LHCN-M2 (cell line): Measurements from ENCODE around the gene ZBTB12. TPM values are rescaled to one million over a fixed set of nuclear protein-coding genes. Genes with fewer than 3 reads are reported as not detected.
"Not testable (repeated sequence)": the region's sequence is repeated elsewhere in the genome, so short reads cannot be mapped to it uniquely, and the experiment has no call there.

Experiments
- DNase-seq: peaks from one replicate; pipeline ENCODE4 v3.0.0-alpha.2; 2012; ENCODE audit warnings: low read depth
- total RNA-seq: library from RNA; depleted of rRNA; stranded (reverse); fragments of >200 nt; gene quantifications from 2 replicates; pipeline ENCODE4 v1.2.3, GENCODE V29; 2014

The ZBTB12 gene
- total RNA-seq, 1 experiment from 2014 or later: 3.0 TPM

GRCh38 chr6:31920811-31921210 is 18.9 kb upstream of the ZBTB12 start:
- no peak for DNase-seq

DNA sequence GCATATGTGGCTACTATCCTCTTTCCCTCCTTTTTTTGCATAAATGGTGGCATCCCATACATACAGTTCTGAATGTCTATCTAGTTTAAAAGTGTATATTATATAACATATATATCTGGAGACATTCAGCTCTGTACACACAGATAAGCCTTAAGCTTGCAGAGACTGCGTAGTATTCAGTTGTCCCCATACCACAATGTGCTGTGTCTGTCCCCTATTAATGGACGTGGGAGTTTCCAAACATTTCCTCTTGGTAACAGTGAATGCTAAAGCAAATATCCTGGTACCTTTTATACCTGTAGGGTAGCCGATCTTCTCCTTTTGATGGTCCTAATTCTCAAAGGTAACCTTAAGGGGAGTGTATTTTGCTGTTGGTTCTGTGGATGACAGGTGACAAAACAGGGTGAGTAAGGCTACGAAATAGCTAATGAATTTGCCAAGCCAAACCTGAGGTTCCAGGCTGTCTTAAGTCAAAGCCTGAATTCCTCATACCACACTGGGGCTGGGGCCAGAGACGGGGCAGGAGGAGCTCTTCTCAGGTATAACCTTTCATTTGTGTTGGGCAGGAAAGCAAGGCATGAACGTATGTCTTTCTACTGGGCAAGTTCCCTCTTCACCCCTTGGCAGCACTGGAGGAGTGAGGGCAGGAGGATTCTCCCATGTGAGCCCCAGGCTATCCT is 17.9 kb upstream of the ZBTB12 start:
- no peak for DNase-seq

- DNase-seq: no peak
Measured at GRCh38 chr6:31918069-31918720, 16.3 kb upstream of the ZBTB12 start.

DNA sequence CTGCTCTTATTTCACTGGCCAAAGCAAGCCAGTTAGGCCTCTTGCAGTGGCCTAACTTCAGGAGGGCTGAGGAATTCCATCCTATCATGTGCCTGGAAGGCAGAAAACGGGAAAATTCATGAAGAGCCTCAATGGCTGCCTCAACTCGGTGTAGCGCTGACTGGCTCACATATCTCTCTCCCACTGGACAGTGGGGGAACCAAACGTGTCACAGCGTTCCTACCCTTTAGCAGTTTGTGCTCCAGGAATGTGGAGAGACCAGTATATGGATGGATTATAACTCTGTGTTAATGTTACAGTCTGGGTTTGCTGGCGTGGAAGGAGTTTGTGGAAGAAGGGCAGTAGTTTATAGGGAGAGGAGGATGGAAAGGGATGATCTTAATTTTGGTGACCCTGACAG is 13.9 kb upstream of the ZBTB12 start:
- no peak for DNase-seq

- DNase-seq: no peak
Measured at GRCh38 chr6:31915351-31915750, 13.5 kb upstream of the ZBTB12 start.

DNA sequence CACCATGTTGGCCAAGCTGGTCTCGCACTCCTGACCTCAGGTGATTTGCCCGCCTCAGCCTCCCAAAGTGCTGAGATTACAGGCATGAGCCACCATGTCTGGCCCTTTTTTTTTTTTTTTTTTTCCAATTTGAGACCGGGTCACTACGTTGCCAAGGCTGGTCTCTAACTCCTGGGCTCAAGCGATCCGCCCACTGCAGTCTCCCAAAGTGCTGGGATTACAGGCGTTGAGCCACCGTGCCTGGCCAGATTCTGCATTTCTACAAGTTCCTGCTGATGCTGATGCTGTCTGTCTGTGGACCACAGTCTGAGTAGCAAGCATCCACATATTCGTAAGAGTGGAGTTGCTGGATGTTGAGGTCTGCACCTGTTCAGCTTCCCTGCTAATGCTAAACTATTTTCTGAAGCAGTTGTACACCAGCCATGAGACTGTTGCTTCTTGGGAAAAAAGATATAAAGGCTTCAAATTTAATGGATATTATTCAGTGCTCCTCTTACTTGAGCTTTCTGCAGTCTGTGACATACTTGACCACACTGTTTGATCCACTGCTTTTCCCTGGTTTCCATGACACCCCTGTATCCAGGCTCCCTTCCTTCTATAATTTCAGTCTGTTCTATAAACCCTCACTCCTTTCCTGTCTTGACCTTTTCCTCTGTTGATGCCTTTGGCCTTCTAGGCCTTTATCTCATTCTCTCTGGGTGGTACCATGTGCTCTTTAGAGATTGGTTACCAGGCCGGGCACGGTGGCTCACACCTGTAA is 10.1 kb upstream of the ZBTB12 start:
- no peak for DNase-seq

DNA sequence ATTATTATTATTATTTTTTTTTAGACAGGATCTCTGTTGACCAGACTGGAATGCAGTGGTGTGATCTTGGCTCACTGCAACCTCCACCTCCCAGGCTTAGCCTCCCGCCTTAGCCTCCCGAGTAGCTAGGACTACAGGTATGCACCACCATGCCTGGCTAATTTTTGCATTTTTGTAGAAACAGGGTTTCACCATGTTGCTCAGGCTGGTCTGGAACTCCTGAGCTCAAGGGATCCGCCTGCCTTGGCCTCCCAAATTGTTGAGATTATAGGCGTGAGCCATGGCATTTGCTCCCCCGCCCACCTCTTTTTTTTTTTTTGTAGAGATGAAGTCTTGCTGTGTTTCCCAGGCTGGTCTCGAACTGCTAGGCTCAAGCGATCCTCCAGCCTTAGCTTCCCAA is 7.4 kb upstream of the ZBTB12 start:
- DNase-seq: not testable (repeated sequence)

GRCh38 chr6:31908791-31909190 is 6.9 kb upstream of the ZBTB12 start:
- peak; percentile 70 for DNase-seq

GRCh38 chr6:31908255-31908654 is 6.4 kb upstream of the ZBTB12 start:
- DNase-seq: not testable (repeated sequence)

- peak; percentile 70 for DNase-seq
Measured at GRCh38 chr6:31907158-31907813, 5.4 kb upstream of the ZBTB12 start.

GRCh38 chr6:31906727-31907126 is 4.8 kb upstream of the ZBTB12 start:
- not testable (repeated sequence) for DNase-seq

GRCh38 chr6:31906122-31906521 is 4.2 kb upstream of the ZBTB12 start:
- no peak for DNase-seq

DNA sequence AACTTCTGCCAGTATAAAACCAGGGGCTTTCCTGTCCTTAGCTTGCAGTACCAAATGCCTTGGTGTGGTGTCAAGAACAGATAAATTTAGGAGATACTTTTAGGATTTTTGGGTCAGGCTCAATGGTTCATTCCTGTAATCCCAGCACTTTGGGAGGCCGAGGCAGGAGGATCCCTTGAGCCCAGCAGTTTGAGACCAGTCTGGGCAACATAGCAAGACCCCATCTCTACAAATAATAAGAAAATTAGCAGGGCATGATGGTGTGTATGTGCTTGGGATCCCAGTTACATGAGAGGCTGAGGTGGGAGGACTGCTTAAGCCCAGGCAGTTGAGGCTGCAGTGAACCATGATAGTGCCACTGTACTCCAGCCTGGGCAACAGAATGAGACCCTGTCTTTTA is 3.2 kb upstream of the ZBTB12 start:
- no peak for DNase-seq

GRCh38 chr6:31903957-31904356 is 2.1 kb upstream of the ZBTB12 start:
- DNase-seq: no peak

DNA sequence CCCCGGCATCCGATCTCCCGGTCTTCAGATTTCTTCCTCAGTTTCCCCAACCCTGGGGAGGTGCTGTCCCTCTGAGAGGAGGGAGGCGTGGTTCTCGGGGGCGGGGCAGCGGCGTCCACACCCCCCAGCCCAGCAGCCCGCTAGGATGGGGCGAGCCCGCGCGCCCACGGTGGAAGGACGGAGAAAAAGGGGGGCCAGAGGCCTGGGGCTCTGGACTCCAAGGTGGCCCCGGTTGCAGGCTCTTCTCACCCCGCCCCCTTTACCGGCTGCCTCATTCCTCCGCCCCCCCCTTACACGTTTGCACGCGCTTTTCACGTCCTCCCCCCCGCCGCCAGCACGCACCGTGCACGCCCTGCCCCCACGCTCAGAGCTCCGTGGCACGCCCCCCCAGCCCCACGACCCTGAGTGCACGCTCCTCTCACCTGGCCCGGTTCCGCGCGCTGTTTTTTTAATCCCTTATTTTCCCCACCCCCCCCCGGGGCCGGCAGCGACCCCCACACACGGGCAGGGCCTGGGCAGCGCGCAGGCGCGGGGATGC is 402 bp downstream of the ZBTB12 start:
- peak; percentile 47 for DNase-seq

DNA sequence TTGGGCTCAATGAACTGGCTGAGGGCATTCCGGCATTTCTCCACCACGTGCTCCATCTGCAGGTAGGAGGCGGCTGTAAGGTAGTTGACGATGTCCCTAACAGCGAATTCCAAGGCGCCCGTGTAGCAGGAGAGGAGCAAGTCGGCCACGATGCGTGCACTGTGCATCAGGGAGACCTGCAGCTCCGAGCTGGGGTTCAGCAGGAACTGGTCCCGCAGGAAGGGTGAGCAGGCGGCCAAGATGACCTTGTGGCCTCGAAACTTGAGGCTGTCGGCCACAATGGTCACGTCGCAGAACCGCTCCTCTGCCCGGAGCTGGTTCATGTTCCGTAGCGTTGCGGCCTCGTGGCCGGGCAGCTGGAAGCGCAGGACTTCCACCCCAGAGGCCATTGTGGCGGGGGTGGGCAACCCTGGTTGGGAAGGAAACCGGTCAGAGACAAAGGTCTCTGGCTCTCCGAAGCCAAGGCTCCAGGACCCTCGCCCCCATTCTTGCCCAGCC is 920 bp downstream of the ZBTB12 start:
- DNase-seq: no peak

- no peak for DNase-seq
Measured at GRCh38 chr6:31899882-31900722, 1.8 kb downstream of the ZBTB12 start.

DNA sequence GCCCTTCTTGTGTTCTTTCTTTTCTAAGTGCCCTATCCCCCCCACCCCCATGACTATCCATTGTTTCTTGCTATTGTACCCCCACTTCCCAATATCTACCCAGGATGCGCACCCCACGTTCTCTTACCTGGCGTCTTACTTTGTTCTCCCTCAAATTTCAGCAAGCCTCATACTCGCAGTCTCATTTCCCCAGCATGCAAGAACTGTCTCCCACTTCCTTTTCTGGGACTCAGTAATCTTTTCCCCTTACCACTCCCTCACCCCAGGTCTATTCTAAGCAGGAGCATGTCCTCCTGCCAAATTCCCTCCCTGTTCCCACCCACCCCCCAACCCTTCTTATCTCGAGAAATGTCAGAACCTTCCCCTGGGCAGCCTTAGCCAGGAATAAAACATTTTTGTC is 2.7 kb downstream of the ZBTB12 start:
- DNase-seq: no peak

- DNase-seq: peak; percentile 27
Measured at GRCh38 chr6:31898383-31899011, 3.4 kb downstream of the ZBTB12 start.
